Retina (tissue), 1 donor: ENCODE results near the gene GZF1.
"Not testable (repeated sequence)": the region's sequence is repeated elsewhere in the genome, so short reads cannot be mapped to it uniquely, and the experiment has no call there.

ENCODE experiments used
- DNase-seq: peaks from one replicate; pipeline ENCODE4 v3.0.0-alpha.2; 2016

GZF1 gene

GRCh38 chr20:23347791-23348190, 14.2 kb upstream of the GZF1 start:
- no peak for DNase-seq

- not testable (repeated sequence) for DNase-seq
Measured at GRCh38 chr20:23348510-23348909, 13.5 kb upstream of the GZF1 start.

- DNase-seq: no peak
Measured at GRCh38 chr20:23349338-23350195, 12.4 kb upstream of the GZF1 start.

- peak; percentile 98 for DNase-seq
Measured at GRCh38 chr20:23350196-23350903, 11.6 kb upstream of the GZF1 start, which contains the start of gene NXT1. Gene NXT1, plus strand, starts transcription at chr20:23350791. Its CDS starts 3,251 bp downstream, at chr20:23354042.

GRCh38 chr20:23350904-23351838, 10.8 kb upstream of the GZF1 start:
- no peak for DNase-seq

GRCh38 chr20:23356203-23356602, 5.8 kb upstream of the GZF1 start:
- DNase-seq: no peak

- peak; percentile 98 for DNase-seq
Measured at GRCh38 chr20:23357767-23358562, 4.0 kb upstream of the GZF1 start.

- DNase-seq: no peak
Measured at GRCh38 chr20:23358563-23358906, 3.4 kb upstream of the GZF1 start.

- no peak for DNase-seq
Measured at GRCh38 chr20:23358923-23359593, 2.9 kb upstream of the GZF1 start.

GRCh38 chr20:23360531-23360930, 1.5 kb upstream of the GZF1 start:
- no peak for DNase-seq

- DNase-seq: no peak
Measured at GRCh38 chr20:23361119-23361475, 885 bp upstream of the GZF1 start.

- peak; percentile 81 for DNase-seq
Measured at GRCh38 chr20:23362392-23363256, 642 bp downstream of the GZF1 start.

GRCh38 chr20:23363257-23363649, 1.3 kb downstream of the GZF1 start:
- DNase-seq: no peak

- DNase-seq: no peak
Measured at GRCh38 chr20:23365390-23366165, 3.6 kb downstream of the GZF1 start.

- no peak for DNase-seq
Measured at GRCh38 chr20:23366384-23366783, 4.4 kb downstream of the GZF1 start.

GRCh38 chr20:23367770-23368169, 5.8 kb downstream of the GZF1 start:
- no peak for DNase-seq

- no peak for DNase-seq
Measured at GRCh38 chr20:23368316-23369071, 6.5 kb downstream of the GZF1 start.

GRCh38 chr20:23369072-23369823, 7.3 kb downstream of the GZF1 start:
- DNase-seq: no peak
